Fibroblast of lung (primary cell): ENCODE measurements around the gene ALDH1L2.

Source experiments
- CTCF ChIP-seq, 2 donors: IDR thresholded peaks in 1 of 2; conservative IDR thresholded peaks in 1 of 2; 1 replicate in 1 of 2; 2 replicates in 1 of 2; pipeline ENCODE4 v1.5.1; 2011 to 2012; ENCODE audit warnings: low read length in 2 of 2, control low read depth in 1 of 2, inconsistent platforms in 1 of 2, low read depth in 1 of 2, mild to moderate bottlenecking in 1 of 2
- EZH2 ChIP-seq: IDR thresholded peaks from 2 replicates; pipeline ENCODE4 v1.5.1; 2012; ENCODE audit warnings: low read length, control low read depth, mild to moderate bottlenecking; ENCODE audit errors: missing control alignments

DNA sequence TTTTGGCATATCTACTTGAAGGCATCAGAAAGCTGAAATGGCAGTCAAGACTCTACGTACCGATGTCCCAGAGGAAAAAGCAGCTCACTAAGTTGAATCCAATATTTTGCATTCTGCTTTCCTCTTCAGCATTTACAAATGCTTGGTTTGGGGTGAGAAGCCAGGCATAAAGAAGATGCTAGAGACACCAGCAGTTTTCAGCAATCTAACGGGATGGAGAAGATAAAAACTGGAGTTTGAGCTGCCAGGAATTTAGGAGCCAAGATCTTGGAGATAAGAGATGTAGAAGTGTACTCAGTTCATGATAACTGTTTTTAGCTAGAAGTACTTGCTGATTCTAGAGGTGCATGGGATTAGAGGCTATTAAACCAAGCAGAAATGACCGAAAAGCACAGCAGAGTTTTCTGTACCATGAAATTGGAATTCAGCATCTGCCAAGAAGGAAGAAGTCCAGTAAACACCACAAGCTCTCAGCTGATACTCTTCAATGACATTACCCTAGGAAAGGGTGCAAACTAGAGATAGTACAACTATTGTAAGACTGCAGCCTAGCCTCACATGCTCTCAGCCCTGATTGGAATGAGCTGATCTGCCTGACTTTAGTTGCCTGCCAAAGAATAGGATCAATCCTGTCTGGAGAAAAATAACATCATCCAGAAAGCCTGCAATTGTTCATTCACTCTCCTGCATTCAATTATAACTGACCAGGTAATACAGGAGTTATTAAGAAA, 7.4 kb upstream of the ALDH1L2 start:
- TF ChIP-seq CTCF (conservative IDR thresholded peaks at IDR 0.05 in 1 of 2, IDR thresholded peaks at IDR 0.05 in 1 of 2; ENCODE audit: low read depth in 1 of 2, low read length in 2 of 2) (no peak), EZH2 (no peak)
